Breast epithelium (tissue), 3 donors: Measurements from ENCODE around the gene ALG12.

Source experiments
- CTCF ChIP-seq, 3 donors: fragments of 450-650 bp; IDR thresholded peaks; one replicate each; pipeline ENCODE4 v1.5.1; 2016 to 2017; ENCODE audit warnings: antibody characterized with exemption in 3 of 3, mild to moderate bottlenecking in 3 of 3, moderate library complexity in 3 of 3
- POLR2A ChIP-seq: fragments of 450-650 bp; IDR thresholded peaks from one replicate; pipeline ENCODE4 v1.6.1; 2016; ENCODE audit warnings: antibody characterized with exemption, mild to moderate bottlenecking, moderate library complexity
- POLR2AphosphoS5 ChIP-seq, 3 donors: sonication (generic); formaldehyde crosslinking; IDR thresholded peaks; one replicate each; pipeline ENCODE4 v1.6.1; 2017; ENCODE audit warnings: antibody characterized with exemption in 3 of 3

DNA sequence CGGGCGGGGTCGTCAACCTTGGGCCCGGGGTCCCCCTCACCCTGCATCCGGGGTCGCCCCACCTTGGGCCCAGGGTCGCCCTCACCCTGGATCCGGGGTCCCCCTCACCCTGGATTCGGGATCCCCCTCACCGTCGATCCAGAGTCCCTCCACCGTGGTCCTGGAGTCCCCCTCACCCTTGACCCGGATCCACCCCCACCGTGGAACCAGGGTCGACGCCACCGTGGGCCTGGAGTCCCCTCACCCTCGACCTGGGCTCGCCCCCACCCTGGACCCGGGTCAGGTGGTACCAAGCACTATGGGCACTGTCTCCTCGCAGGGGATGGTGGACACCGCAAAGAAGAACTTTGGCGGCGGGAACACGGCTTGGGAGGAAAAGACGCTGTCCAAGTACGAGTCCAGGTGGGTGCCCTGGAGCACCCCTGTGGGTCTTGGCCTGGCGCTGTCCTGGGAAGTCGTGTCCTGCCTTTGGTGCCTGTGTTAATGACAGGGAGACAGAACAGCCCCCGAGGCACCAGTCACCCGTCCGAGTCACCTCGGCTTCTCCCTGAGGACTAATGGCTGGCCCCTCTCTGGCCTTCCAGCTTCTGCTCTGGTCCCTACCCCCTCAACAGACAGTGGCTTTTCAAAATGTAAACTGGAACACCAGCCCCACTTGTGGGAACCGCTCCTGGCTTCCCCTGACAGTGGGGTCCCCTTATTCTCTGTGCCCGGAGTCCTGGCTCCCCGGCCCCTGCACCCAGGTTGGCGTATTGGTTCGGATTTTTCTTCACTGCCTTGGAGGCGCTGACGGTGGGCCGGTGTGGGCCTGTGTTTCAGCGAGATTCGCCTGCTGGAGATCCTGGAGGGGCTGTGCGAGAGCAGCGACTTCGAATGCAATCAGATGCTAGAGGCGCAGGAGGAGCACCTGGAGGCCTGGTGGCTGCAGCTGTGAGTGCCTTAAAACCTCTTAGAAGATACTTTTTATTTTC is 958 bp upstream of the ALG12 start:
- TF ChIP-seq CTCF (IDR thresholded peaks at IDR 0.05), result no peak
- no peak for TF ChIP-seq POLR2A
- no peak for TF ChIP-seq POLR2AphosphoS5 (IDR thresholded peaks at IDR 0.05)
